PC-3 (cell line): ENCODE measurements around the gene CNTN4.

Experiments used
- EZH2 ChIP-seq: fragments of 300-600 bp; sonication (generic); IDR thresholded peaks from one replicate; pipeline ENCODE4 v1.6.1; 2017; ENCODE audit warnings: antibody characterized with exemption, mild to moderate bottlenecking, low read length; ENCODE audit not compliant: unreplicated experiment
- EZH2phosphoT487 ChIP-seq: fragments of 300-600 bp; sonication (generic); IDR thresholded peaks from 2 replicates; pipeline ENCODE4 v1.6.1; 2018; ENCODE audit warnings: mild to moderate bottlenecking, antibody characterized with exemption, low read length, borderline replicate concordance
- TF ChIP-seq, protein P1 (sequence below): fragments of 300-600 bp; sonication (generic); conservative IDR thresholded peaks from 2 replicates; pipeline ENCODE4 v1.5.1; 2017; ENCODE audit warnings: antibody characterized with exemption, low read depth, mild to moderate bottlenecking, low read length

DNA sequence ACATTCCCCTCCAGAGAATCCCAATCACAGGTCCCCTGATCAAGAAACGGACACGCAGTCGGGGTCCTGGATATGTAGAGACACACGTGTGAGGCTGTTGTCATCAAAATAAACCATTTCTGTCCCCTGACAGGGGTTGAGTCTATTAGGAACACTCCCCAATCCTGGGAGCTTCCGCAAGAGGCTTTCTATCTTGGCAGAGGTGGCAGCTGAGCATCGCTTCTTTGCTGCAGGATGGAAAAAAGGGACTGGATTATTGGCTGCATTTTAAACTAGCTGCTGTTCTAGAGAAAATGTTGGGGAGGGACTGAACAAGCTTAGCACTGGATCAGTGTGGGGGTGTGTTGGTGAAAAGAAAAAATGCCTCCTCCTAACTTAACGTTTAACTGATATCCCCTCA lies 2.5 kb upstream of the CNTN4 start:
- TF ChIP-seq, protein P1, sequence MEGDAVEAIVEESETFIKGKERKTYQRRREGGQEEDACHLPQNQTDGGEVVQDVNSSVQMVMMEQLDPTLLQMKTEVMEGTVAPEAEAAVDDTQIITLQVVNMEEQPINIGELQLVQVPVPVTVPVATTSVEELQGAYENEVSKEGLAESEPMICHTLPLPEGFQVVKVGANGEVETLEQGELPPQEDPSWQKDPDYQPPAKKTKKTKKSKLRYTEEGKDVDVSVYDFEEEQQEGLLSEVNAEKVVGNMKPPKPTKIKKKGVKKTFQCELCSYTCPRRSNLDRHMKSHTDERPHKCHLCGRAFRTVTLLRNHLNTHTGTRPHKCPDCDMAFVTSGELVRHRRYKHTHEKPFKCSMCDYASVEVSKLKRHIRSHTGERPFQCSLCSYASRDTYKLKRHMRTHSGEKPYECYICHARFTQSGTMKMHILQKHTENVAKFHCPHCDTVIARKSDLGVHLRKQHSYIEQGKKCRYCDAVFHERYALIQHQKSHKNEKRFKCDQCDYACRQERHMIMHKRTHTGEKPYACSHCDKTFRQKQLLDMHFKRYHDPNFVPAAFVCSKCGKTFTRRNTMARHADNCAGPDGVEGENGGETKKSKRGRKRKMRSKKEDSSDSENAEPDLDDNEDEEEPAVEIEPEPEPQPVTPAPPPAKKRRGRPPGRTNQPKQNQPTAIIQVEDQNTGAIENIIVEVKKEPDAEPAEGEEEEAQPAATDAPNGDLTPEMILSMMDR, result no peak
- TF ChIP-seq EZH2 (no peak), EZH2phosphoT487 (no peak)
